HG03571 (cell line): Measurements from ENCODE around the gene IER3.
"Not testable (repeated sequence)": the region's sequence is repeated elsewhere in the genome, so short reads cannot be mapped to it uniquely, and the experiment has no call there.

Experiments
- ATAC-seq: cut with Tn5 transposase; IDR thresholded peaks from one replicate; pipeline ENCODE4 v1.9.1; 2021; ENCODE audit not compliant: unreplicated experiment

IER3 gene

DNA sequence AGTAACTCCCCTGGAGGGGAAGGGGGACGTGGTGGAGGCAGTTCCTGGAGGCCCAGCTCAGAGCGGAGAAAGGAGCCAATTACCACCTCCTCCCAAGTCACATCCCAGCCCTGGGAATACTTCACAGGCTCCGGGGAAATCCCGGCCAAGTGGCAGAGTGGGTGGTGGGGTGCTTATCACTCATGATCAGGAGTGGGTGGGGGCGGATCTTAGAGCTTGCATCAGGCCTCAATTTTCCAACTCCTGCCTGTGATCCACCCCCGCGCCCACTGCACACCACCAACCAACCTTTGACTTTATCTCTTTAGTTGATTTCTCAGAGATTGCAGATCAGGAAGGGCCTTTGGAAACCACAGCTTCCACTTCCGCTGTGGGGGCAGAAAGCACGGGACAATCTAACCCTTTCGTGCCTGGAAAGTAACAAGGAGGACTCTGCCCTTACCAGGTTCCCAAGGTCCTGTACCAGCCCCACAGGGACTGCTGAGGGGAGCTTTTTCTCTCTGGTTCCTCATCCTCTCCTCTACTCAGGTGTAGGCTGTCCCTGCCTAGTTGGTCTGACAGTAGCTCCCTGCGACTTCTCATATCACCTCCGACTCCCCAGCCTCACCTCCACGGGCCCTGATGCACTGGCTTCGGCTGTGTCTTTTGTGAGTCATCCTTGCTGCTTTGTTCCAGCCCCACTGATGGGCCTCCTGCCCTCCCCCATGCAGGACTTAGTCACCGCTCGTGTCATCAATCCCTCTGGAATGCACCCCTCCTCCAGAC is 24.9 kb upstream of the IER3 start:
- ATAC-seq = no peak

DNA sequence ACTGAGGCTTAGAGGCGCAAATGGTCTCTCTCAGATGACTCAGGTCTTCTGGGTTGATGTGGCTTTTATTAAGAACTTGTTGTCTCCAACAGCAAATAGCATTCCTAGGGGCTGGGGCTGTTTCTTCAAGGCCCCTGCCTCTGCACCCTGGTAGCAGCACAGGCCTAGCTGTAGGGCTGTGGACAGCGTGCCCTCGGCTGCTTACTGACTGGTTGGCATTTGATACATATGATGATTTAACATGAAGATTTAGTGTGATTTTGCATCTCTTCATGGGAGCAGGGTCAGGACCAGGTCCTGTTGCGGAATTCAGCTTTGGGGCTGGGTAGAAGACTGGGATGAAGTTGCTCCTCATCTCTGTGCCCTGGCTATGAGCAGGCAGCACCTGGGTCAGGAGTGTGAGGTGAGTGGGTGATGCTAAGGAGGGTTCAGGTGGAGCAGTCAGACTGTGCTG is 24.3 kb upstream of the IER3 start:
- ATAC-seq = no peak

DNA sequence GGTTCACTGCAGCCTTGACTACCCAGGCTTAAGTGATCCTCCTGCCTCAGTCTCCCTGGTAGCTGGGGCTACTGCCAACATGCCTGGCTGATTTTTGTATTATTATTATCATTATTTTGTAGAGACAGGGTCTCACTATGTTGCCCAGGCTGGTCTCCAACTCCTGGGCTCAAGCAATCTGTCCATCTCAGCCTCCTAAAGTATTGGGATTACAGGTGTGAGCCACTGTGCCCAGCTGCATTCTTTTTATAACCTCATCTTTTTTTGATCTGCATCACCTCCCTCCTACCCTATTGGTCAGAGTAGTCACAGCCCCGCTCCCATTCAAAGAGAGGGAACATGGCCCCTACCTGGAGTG is 23.6 kb upstream of the IER3 start:
- no peak for ATAC-seq

DNA sequence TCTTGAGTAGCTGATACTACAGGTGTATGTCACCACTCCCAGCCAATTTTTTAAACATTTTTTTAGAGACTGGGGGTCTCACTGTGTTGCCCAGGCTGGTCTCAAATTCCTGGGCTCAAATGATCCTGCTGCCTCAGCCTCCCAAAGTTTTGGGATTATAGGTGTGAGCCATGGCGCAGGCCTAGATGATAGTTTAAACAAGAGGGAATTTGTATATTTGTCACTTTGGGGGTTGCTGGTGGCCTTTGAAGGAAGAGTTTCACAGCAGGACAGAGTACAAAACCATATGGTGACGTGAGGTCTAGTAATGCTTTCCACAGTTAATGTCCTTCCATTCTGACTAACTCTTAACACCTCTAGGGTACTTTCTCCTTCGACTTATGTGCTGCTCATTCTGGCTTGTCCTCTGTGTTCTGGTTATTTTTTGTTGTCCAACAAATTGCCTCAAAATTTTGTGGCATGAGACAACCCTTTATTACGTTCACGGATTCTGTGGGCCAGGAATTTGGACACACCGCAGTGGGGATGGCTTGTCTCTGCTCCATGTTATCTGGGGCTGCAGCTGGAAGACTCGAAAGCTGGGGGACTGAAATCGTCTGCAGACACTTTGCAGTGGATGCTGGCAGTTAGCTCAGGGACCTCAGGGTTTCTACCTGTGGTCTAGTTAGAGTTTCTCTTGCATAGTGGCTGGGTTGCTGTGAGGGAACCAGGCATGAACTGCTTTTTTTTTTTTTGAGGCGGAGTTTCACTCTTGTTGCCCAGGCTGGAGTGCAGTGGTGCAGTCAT is 23.0 kb upstream of the IER3 start:
- peak; percentile 53 for ATAC-seq

DNA sequence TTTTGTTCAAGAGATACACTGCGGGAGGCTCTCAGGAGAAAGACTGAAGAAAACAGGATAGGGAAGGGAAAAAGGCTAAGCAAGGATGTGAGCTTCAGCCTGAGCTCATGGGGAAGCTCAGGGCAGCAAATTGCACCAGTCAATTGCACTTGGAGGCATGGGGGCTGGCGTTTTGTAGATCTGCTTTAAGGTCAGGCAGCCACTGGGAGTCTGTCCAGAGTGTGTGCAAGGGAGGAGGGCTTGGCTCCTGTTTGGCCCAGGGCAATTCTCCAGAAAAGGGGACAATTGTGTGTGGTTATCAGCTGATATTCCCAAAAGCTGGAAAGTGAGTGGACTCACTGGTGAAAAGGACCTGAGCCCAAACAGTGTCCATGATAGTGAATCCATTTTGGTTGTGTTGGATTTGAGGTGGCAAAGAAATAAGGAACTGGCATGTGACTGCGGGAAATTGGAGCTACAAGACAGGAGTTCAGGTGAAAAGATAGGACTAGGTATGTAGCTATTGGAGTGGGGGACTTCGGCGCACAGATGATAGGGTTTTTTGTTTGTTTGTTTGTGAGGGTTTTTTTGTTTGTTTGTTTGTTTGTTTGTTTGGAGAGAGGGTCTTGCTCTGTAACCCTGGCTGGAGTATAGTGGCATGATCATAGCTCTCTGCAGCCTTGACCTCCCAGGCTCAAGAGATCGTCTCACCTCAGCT is 22.3 kb upstream of the IER3 start:
- ATAC-seq = no peak

DNA sequence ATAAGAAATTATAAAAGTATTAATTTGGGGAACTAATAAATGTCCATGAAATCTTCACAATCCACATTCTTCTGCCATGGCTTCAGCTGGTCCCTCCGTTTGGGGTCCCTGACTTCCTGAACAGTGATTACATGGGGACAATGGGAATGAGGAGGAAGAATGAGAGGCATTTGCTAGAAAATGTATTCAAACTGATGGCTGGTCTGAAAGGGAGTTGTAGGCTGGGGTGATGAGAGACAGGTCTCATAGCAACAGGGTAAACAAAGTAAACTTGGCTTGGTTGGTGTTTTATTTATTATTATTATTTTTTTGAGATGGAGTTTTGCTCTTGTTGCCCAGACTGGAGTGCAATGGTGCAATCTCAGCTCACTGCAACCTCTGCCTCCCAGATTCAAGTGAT is 21.1 kb upstream of the IER3 start:
- not testable (repeated sequence) for ATAC-seq

DNA sequence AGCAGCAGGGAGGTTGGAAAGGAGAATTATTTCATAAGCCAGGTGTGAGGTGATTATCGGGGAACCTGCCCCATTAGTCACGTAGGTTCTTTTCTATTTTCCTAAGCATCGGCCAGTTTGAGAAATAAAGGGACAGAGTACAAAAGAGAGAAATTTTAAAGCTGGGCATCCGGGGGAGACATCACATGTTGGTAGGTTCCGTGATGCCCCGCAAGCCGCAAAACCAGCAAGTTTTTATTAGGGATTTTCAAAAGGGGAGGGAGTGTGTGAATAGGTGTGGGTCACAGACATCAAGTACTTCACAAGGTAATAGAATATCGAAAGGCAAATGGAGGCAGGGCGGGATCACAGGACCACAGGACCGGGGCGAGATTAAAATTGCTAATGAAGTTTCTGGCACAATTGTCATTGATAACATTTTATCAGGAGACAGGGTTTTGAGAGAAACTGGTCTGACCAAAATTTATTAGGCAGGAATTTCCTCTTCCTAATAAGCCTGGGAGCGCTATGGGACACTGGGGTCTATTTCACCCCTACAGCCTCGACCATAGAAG is 20.2 kb upstream of the IER3 start:
- not testable (repeated sequence) for ATAC-seq

DNA sequence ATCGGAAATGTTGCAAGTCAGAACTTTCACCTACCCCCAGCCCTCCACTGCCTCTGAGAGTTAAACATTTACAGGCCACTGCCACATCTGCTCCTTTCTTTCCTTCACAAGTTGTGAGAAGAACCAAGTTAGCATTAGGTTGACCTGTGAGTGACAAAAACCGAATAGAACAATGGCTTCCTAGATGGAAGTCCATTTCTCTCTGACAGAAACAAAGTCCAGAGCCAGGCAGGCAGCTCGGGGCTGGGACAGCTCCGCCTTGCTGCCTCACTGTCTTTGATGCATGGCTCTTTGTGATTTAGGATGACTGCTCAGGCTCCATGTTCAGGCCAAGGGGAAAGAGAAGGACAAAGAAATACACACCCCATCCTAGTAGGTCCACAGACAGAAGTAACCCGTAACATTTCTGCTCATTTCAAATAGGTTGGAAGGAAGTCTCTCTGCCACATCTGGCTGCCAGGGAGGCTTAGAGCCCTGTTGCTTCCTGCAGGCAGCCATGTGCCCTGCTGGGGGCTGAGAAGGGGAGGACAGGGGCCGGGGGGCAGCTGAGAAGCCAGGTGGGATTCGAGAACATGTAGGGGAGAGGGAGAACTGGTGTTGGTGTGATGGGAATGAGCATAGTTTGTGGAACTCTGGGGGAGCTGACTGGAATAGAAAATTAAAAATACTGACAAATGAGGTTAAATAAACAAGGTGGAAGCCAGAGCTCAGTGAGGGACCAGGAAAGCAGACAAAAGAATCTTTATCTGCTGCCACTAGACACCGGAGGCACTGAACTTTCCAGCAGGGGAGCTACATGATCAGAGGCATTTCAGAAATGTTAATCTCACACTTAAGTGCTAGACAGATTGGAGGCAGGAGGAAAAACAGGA is 19.5 kb upstream of the IER3 start:
- peak; percentile 36 for ATAC-seq

DNA sequence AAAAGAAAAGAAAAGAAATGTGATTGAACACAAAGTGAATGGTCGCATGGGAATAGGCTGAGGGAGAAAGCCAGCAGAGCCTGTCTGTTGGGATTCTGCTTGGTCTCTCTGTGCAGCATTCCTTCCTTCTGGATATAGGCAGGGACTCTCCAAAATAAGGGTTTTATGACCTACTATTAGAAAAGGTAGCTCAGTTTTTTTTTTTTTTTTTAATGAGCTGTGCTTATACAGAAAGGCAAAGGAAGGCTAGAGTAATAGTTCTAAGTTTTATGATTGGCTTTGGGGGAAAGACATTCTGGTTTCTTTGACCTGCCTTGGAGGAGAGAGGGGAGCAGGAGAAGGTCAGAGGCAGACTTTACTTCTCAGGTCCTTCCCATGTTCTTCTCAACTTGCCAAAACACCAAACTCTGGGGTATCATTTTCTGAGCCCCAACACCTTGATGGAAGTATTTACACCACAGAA is 18.8 kb upstream of the IER3 start:
- peak; percentile 8 for ATAC-seq

DNA sequence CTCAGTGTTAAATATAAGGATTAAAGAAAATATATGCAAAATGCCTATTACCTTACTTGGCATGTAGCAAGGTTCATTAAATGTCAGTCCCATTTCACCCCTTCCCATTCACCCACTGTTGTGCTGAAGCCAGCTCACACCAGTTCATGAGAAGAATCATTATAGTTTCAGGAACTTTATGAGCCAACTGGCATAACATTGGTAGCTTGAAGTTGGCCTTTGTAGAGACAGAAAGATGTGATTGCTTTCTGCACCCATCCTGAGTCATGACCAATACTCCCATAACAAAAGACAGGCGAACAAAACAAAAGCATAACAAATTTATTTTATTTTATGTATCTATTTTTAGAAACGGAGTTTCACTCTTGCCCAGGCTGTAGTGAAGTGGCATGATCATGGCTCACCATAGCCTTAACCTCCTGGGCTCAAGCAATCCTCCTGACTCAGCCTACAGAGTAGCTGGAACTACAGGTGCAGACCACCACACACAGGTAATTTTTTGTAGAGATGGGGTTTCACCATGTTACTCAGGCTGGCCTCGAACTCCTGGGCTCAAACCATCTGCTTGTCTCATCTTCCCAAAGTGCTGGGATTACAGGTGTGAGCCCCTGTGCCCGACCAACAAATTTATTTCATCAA is 17.6 kb upstream of the IER3 start:
- no peak for ATAC-seq

DNA sequence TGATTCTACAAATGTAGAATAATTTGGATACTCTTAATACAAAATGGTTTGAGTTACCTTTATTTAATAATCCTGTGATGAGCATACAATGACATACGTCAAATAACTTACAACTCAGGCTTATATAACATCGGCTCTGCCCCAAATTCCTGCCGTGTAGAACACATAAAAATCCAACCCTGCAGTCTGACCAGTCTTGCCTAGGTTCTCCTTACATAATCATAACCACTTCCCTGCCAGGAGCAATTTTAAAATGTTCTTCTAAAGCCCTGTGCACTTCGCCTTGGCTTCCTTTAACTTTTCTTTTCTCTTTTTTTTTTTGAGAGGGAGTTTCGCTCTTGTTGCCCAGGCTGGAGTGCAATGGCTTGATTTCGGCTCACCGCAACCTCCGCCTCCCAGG is 16.2 kb upstream of the IER3 start:
- no peak for ATAC-seq

DNA sequence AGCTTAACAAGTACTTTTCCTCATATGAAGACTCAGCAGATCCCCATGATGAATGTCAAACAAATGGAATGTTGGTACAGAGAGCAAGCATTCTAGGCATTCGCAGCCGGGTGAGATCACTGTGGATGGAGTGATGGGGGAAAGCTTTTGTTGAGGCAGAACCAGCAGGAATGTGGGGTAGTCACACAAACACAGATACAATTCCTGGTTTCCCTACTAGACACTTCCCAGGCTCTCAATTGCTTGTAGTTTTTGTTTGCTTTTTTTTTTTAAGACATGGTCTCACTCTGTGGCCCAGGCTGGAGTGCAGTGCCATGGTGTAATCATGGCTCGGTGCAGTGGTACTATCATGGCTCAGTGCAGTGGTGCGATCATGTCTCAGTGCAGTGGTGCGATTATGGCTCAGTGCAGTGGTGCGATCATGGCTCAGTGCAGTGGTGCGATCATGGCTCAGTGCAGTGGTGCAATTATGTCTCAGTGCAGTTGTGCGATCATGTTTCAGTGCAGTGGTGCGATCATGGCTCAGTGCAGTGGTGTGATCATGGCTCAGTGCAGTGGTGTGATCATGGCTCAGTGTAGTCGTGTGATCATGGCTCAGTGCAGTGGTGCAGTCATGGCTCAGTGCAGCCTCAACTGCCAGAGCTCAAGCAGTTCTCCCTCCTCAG is 15.4 kb upstream of the IER3 start:
- ATAC-seq = no peak

DNA sequence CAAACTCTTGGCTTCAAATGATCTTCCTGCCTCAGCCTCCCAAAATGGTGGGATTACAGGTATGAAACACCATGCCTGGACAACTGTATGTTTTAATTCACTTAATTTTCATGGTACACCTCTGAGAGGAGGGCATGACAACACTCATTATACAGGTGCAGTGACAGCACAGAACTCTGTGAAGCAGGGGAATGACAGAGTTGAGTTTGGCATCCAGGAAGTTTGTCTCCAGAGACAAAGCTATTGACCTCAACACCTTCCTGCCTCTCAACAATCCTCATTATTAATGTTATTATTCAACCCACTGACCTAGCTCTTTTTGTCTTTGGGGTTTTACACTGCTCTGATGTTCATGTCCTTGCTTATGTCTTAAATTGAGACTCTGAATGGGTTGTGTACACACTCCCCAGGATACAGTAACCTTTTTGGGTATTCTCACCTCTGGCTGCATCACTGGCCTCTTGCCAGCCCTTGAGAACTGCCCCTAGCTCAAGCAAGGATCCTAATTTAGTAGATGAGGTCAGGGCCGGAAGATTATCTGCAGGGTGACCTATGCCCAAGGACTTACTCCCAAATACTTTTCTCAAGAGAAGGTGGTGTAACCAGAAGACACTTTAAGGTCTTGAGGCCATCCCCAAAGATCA is 13.0 kb upstream of the IER3 start:
- no peak for ATAC-seq

DNA sequence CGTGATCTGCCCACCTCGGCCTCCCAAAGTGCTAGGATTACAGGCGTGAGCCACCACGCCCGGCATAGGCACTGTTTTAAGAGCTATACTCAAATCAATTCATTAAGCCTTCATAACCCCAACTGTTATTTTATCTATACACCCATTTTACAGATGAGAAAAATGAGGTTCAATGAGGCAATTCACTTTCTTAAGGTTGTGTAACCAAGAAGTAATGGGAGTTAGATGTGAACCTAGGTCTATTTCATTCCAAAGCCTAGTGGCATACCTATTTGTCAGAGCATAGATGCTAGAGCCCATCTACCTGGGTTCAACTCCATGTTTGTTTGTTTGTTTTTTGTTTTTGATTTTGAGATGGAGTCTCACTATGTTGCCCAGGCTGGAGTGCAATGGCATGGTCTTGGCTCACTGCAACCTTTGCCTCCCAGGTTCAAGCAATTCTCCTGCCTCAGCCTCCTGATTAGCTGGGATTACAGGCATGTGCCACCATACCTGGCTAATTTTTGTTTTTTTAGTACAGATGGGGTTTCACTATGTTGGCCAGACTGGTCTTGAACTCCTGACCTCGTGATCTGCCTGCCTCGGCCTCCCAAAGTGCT is 12.2 kb upstream of the IER3 start:
- ATAC-seq = not testable (repeated sequence)

DNA sequence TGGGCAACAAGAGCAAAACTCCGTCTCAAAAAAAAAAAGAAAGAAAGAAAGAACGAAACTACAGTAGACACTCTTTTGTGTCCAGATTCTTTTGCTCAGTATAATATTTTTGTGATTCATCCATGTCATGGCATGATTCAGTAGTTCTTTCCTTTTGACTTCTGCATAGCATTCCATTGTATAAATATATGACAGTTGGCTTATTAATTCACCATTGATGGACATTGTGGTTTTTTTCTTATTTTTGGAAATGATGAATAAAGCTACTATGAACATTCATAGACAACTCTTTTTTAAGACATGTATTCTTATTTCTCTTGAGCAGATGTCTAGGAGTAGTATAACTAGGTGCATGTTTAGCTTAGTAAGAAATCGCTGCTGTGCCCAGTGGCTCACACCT is 10.3 kb upstream of the IER3 start:
- ATAC-seq = no peak

DNA sequence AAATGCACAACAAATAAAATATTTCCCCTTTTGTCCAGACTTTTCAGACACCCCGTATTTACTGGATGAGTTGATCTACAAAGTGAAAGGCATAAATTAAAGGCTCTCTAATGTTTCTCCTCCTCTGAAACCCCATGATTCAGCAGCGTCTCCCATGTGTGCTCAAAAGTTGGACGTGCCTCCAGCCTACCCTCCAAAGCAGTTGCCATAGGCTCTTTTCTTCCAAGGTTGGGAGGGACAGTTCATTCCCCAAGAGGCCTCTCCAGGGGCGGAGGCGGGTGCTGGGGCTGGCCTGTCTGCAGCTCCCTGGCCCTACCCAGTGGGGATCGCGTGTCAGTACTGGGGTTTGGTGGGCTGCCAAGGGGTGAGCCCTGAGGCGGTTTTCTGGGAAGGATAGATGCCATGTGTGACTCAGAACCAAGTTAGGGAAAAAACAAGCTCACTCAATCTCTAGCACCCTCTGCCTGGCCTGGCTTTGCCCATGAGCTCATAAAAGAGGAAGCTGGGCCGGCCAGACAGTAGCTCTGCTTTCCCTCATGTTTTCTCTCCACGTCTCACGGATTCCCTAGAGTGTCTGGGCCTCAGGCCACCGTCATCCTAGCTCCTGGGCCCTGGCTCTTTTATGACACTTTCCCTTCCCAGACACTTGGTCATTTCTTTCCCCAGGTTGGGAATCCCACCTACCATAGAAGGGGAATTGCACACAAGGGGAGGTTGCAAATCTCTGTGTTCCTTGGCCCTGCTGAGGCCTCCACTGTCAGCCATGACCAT is 8.0 kb upstream of the IER3 start:
- no peak for ATAC-seq

DNA sequence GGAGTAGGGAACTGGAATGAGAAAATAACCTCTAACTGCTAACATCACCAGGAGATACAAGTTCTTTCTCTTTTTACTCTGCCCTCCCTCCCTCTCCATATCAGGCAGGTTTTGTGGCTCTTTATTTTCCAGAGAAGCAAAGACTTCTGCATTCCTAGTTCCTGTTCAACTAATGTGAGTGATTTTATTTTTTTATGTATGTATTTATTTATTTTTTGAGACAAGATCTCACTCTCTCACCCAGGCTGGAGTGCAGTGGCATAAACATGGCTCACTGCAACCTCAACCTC is 6.0 kb upstream of the IER3 start:
- ATAC-seq = no peak
